IPS-18c (cell line): Measurements from ENCODE around the gene IGF2R.
"Not testable (repeated sequence)": the region's sequence is repeated elsewhere in the genome, so short reads cannot be mapped to it uniquely, and the experiment has no call there.

ENCODE experiments used
- H3K4me3 ChIP-seq: 2 replicates; pipeline ENCODE4 v1.7.0; 2013; ENCODE audit warnings: low read depth, mild to moderate bottlenecking, low read length, moderate library complexity; ENCODE audit not compliant: insufficient read depth
- H3K9me3 ChIP-seq: one replicate; pipeline ENCODE4 v1.6.1; 2013; ENCODE audit warnings: mild to moderate bottlenecking, low read length, moderate library complexity; ENCODE audit not compliant: control insufficient read depth, insufficient read depth

IGF2R gene

GRCh38 chr6:160000893-160001427 is 32.1 kb downstream of the IGF2R start:
- not testable (repeated sequence) for H3K4me3 ChIP-seq, H3K9me3 ChIP-seq

- Histone ChIP-seq H3K4me3 (no peak overlapping the region), H3K9me3 (peaks cover 7% of the 10 kb centered on the region)
These were observed 34.0 kb downstream of the IGF2R start for GRCh38 chr6:160002882-160003281.

GRCh38 chr6:160004018-160004417 is 35.1 kb downstream of the IGF2R start:
- Histone ChIP-seq H3K9me3 (peaks cover 7% of the 10 kb centered on the region), H3K4me3 (no peak overlapping the region)

DNA sequence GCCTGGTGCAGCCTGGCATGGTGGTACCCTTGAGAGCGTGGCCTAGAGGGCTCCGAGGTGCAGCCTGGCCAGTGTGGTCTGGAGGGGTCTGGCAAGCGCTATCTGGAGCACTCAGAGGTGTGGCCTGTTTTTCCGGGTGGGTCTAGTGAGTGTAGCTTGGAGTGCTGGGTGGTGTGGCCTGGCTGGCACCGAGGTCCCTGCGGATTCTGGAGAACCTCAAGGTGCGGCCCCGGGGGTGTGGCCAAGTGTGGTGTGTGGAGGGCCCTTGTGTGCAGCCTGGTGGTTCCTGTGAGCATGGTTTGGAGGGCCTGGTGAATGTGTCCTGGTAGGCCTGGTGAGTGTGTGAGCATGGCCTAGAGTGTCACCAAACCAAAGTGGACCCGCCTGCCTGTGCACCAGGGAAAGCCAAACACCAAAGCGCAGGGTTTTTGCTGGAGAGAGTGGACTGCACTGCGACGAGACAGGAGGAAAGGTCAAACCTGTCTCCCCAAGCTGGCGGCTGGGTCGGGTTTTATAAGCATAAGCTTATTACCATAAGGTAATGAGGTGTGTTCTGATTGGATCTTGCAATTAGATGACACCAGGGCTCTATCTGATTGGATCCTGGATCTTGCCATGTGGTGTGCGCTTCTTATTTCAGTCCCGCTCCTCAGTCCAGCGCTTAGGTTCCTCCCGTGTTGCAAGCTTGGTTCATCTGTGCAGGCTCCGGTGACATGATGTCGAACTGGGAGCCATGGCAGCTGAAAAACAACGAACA is 35.7 kb downstream of the IGF2R start:
- Histone ChIP-seq H3K9me3 (peaks cover 7% of the 10 kb centered on the region), H3K4me3 (no peak overlapping the region; the same call in 1 of the 2 replicates)

- Histone ChIP-seq H3K4me3 (no peak overlapping the region), H3K9me3 (peaks cover 7% of the 10 kb centered on the region)
These were observed 36.3 kb downstream of the IGF2R start for GRCh38 chr6:160005211-160005610.

DNA sequence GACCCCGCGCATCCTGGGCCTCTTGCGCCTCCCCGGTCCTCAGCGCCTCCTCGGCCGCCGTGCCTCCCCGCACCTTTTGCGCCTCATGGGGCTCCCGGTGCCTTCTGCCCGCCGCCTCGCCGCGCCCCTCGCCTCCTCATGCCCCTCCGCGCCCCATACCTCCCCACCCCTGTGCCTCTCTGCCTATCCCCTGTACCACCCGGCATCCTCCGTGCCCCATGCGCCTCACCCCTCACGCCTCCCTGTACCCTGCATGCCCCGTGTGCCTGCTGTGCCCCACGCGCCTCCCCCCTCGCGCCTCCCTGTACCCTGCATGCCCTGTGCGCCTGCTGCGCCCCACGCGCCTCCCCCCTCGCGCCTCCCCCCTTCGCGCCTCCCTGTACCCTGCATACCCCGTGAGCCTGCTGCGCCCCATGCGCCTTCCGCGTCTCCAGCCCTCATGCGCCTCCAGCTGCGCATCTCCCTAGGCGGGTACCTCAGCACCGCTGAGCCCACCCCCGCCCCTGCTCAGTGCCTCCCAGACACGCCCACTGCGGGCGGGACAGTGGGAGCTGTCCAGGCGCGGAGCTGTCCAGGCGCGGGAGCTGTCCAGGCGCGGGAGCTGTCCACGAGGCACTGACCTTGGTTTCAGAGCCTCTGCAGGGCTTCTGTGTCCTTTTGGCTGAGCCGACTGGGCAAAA is 37.1 kb downstream of the IGF2R start:
- H3K9me3 ChIP-seq = peaks cover 7% of the 10 kb centered on the region
- H3K4me3 ChIP-seq = no peak overlapping the region

GRCh38 chr6:160007145-160007544 is 38.3 kb downstream of the IGF2R start:
- Histone ChIP-seq H3K4me3 (no peak overlapping the region), H3K9me3 (peaks cover 7% of the 10 kb centered on the region)

- H3K4me3 ChIP-seq = no peak overlapping the region
- H3K9me3 ChIP-seq = peaks cover 7% of the 10 kb centered on the region
These were observed 38.7 kb downstream of the IGF2R start for GRCh38 chr6:160007611-160008010.

GRCh38 chr6:160010067-160010466 is 41.2 kb downstream of the IGF2R start:
- Histone ChIP-seq H3K9me3 (peaks cover 4% of the 10 kb centered on the region), H3K4me3 (no peak overlapping the region)

DNA sequence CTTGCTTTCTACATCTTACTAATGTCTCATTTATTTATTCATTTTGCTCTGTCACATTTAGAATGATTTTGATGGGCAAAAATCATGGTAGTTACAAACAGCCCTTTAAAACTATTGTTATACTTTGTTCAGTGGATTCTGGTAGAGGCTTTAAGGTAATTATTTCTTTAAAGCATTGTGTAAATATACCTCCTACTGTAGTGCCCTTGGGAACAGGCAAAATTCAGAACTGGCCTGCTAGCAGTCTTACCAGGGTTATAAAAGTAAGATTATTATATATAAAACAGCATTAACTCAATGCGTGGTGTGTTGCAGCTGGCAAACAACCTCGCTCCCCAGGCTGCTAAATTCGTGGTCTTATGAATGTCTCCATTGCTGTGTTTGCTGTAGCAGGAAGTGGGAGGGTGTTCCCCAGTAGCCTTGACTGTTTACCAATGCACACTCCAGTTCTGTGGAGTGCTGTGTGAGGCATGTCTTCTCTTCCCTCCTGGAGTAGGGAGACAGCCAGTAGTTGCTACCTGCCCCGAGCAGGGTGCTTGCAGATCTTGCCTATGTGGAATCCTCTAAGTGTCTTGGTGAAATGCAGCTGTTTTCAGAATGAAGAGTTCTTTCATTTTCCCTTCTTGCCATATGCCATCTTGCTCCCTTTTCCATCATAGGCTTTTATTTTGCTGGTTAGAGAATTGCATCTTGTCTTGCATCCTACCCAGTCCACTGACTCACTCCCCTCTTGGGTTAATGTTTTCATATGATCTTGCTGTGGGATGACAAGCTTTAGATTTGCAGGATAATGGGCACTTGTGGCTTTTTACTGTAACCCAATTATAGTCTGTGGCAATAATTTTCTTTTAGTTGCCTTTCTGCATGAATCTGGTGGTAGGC is 45.3 kb downstream of the IGF2R start:
- Histone ChIP-seq H3K4me3 (no peak overlapping the region), H3K9me3 (no peaks in the 10 kb centered on the region)

- Histone ChIP-seq H3K9me3 (no peaks in the 10 kb centered on the region), H3K4me3 (no peak overlapping the region)
These were observed 45.9 kb downstream of the IGF2R start for GRCh38 chr6:160014869-160015182.

- H3K9me3 ChIP-seq = no peaks in the 10 kb centered on the region
- H3K4me3 ChIP-seq = no peak overlapping the region
These were observed 47.1 kb downstream of the IGF2R start for GRCh38 chr6:160015778-160016684.

- Histone ChIP-seq H3K4me3 (no peak overlapping the region), H3K9me3 (no peaks in the 10 kb centered on the region)
These were observed 53.2 kb downstream of the IGF2R start for GRCh38 chr6:160022101-160022500.

DNA sequence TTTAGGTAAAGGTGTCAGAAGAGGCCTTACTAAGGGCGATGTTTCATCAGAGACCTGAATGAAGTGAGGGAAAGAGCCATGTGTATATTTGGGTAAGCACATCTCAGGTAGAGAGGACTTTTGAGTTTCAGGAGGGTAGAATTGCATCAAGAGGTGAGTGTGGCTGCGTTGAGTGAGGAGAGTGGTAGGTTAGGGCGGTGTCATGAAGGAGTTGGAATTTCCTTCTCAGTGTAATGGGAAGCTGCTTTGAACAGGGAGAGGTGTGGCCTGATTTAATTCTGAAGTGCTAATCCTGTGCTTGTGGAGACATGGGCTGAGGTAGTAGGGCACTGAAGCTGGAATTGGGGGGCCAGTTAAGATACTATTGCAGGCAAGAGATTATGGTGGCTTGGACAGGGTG is 53.9 kb downstream of the IGF2R start:
- Histone ChIP-seq H3K9me3 (no peaks in the 10 kb centered on the region), H3K4me3 (no peak overlapping the region)

DNA sequence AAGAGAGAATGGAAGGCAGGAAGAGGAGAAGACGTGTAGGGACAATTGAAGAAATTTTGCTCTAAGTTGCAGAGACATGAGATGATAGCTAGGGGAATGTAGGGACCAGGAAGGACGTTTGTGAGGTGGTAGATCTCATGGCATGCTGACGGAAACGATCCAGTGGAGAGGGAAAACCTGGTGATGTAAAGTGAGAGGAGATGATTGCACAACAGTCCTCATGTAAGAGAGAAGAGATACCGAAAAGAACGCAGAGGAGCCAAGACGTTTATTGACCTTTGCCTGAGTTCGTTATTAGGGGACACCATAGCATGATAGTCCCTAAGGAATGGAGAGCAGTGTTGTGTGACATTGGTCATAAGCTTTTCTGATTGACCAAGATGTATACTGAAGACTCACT is 55.3 kb downstream of the IGF2R start:
- no peaks in the 10 kb centered on the region for H3K9me3 ChIP-seq
- H3K4me3 ChIP-seq = no peak overlapping the region

- no peak overlapping the region for H3K4me3 ChIP-seq
- no peaks in the 10 kb centered on the region for H3K9me3 ChIP-seq
These were observed 58.2 kb downstream of the IGF2R start for GRCh38 chr6:160027076-160027475.

DNA sequence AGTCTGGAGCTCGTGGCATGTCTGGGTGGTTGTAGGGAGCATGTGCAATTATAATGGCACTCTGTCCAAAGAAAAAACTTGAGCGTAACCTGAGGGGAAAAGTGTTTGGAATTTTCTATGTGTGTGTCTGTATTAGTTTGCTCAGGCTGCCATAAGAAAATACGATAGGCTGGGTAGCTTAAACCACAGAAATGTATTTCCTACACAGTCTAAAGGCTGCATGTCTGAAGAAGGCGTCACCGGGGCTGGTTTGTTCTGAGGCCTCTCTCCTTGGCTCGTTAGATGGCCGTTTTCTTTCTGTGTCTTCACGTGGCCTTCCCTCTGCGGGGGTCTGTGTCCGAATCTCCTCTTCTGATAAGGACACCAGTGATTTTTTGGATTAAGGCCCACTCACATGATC is 59.0 kb downstream of the IGF2R start:
- no peaks in the 10 kb centered on the region for H3K9me3 ChIP-seq
- no peak overlapping the region for H3K4me3 ChIP-seq
